DOHH2 (cell line): ENCODE measurements around the gene PITPNC1.

Source experiments
- CTCF ChIP-seq: fragments of 200-600 bp; sonication (generic); IDR thresholded peaks from one replicate; pipeline ENCODE4 v1.5.1; 2014; ENCODE audit warnings: antibody characterized with exemption, mild to moderate bottlenecking, low read depth, low read length; ENCODE audit not compliant: poor library complexity, severe bottlenecking
- EZH2phosphoT487 ChIP-seq: fragments of 200-600 bp; sonication (generic); IDR thresholded peaks from 2 replicates; pipeline ENCODE4 v1.6.1; 2017; ENCODE audit warnings: borderline replicate concordance, mild to moderate bottlenecking, antibody characterized with exemption, low read length, moderate library complexity, mixed read lengths

- TF ChIP-seq CTCF, result no peak
- no peak for TF ChIP-seq EZH2phosphoT487
Measured at GRCh38 chr17:67503184-67503583, 126.1 kb downstream of the PITPNC1 start.
